Fibroblast of the aortic adventitia (primary cell): ENCODE results near the gene ATP6V0C. TPM values are rescaled to one million over a fixed set of nuclear protein-coding genes. Genes with fewer than 3 reads are reported as not detected.

Experiments used
- DNase-seq: peaks from one replicate; pipeline ENCODE4 v3.0.0-alpha.2; 2010; ENCODE audit warnings: low read depth
- H3K4me3 ChIP-seq: 2 replicates; pipeline ENCODE4 v1.5.1; 2011; ENCODE audit warnings: low read depth, mild to moderate bottlenecking, control low read depth, low read length, moderate library complexity
- total RNA-seq: library from RNA; depleted of rRNA; stranded (reverse); fragments of >200 nt; gene quantifications from 2 replicates; pipeline ENCODE4 v1.2.3, GENCODE V29; 2012; ENCODE audit warnings: low replicate concordance
- TF ChIP-seq, protein P1 (sequence below): IDR thresholded peaks from 2 replicates; pipeline ENCODE4 v1.5.1; 2011; ENCODE audit warnings: mild to moderate bottlenecking, low read length, control low read depth, inconsistent platforms; ENCODE audit not compliant: insufficient read depth

ATP6V0C gene
- total RNA-seq, 1 donor, result 48.9 TPM

DNA sequence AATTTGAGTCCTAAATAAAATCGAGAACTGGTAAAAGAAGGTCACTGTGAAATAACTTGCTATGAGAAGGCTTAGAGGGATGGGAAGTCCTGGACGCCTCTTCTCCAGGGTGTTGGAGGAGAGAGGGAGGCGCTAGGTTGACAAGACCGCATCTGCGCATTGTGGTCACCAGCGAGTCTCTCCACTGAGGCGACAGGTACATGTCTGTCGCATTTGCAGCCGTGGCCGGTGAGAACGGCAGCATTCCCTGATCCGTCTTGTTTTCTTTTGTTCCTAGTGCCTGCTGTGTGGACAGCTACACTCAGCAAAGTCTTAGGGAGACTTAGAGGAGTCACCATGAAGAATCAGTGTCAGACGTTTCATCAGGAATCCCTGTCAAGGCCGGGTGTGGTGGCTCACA lies 8.1 kb upstream of the ATP6V0C start:
- no peak overlapping the region for H3K4me3 ChIP-seq
- DNase-seq, result no peak
- TF ChIP-seq, protein P1, sequence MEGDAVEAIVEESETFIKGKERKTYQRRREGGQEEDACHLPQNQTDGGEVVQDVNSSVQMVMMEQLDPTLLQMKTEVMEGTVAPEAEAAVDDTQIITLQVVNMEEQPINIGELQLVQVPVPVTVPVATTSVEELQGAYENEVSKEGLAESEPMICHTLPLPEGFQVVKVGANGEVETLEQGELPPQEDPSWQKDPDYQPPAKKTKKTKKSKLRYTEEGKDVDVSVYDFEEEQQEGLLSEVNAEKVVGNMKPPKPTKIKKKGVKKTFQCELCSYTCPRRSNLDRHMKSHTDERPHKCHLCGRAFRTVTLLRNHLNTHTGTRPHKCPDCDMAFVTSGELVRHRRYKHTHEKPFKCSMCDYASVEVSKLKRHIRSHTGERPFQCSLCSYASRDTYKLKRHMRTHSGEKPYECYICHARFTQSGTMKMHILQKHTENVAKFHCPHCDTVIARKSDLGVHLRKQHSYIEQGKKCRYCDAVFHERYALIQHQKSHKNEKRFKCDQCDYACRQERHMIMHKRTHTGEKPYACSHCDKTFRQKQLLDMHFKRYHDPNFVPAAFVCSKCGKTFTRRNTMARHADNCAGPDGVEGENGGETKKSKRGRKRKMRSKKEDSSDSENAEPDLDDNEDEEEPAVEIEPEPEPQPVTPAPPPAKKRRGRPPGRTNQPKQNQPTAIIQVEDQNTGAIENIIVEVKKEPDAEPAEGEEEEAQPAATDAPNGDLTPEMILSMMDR, result no peak

DNA sequence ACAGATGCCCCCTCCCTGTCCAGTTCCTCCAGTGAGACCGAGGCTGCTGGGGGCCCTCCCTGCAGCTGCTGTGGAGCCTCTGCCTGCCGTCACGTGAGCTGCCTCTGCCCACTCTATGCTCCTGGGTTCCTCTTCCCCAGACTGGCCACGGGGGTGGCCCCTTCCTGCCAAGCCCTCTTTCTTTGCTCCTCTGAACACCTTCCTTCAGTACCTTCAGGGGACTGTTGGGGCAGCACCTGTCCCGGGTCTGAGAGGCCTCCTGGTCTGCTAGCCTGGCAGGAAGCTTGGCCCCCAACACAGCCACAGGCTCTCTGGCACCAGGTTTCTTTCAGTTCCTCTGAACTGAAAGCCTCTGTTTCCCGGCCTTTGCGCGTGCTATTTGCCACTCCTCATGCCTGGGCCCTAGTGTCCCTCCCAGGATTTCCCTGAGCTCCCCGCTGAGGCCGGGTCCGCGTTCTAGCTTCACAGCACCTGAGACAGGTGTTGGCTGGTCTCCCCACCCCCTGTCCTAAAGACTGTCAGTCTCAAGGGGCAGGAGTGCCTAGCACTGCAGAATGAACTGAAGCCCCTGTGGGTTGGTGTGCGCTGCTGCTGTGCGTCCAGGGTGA lies 6.6 kb upstream of the ATP6V0C start:
- no peak overlapping the region for H3K4me3 ChIP-seq
- no peak for DNase-seq
- TF ChIP-seq, protein P1, result no peak

DNA sequence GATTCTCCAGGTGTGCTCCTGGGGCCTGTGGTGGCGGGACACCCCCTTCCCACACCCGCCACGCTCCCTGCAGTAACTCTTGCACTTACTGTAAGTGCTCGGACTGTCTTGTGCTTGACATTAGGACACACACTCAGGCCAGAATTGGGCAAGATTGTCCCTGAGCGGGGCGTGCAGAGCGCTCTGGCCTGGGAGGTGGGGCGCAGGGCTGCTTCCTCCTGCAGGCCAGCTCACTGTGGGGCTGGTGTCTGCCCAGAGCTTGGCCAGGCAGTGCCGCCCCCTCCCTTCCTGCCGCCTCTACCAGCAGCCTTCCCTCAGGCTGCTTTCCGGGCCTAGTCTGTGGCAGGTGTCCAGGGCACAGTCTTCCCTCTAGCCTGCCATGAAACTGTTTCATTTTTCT lies 6.1 kb upstream of the ATP6V0C start:
- TF ChIP-seq, protein P1, result no peak
- no peak overlapping the region for H3K4me3 ChIP-seq
- DNase-seq, result no peak

DNA sequence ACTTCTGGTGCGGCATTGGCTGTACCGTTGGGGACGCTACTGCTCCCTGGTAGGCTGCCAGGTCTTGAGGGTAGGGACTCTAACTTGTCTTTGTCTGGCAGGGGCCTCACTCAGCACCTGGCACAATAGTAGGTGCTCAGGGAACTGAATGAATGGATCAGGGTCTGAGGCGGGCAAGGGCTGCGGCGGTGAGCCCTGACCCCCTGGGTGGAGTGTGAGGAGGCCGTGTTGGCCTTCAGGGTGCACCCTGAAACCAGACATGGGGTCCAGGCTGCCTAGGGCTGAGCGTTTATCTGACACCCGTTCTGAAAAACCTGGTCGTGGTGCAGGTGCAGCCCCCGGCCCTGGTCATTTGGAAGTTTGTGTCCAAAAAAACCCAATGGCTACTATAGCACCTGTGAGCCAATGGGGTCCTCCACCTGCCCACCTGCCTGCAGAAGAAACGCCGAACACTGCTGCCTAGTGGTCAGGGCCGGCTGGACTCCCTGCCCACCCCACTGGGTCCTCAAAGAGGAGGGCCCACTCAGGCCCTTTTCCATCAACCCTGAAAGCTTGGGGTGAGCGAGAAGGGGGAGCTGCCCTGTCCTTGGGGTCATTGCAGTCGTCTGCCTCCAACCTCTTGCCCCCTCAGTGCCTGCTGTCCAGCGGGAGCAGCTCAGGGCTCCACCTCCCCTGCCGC lies 4.9 kb upstream of the ATP6V0C start:
- no peak for DNase-seq
- TF ChIP-seq, protein P1, result no peak
- H3K4me3 ChIP-seq, result no peak overlapping the region

DNA sequence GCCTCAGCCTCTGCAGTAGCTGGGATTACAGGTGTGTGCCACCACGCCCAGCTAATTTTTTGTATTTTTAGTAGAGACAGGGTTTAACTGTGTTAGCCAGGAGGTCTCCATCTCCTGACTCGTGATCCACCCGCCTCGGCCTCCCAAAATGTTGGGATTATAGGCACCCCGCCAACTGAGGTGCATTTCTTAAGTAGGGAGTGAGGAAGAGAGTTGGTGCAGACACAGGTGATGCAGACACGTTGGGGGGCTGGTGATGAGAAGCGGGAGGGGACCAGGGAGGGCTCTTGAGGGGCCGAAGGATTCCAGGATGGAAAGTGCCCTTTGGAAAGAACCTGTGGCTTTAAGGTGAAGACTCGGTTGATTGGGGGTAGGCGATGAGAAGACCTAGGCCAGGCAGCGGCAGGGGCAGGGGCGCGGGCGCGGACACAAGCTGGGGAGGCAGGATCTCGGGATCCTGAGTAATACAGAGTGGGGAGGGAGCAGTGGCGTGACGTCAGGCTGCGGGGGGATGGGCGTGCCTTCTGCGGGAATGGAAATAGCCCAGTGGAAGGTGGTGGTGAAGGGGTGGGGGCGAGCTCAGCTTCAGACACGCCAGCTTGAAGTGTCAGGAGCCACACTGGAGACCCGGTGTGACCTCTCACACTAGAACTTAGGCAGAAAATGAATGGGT lies 2.5 kb upstream of the ATP6V0C start:
- TF ChIP-seq, protein P1, result no peak
- H3K4me3 ChIP-seq, result no peak overlapping the region
- DNase-seq, result peak; percentile 65

DNA sequence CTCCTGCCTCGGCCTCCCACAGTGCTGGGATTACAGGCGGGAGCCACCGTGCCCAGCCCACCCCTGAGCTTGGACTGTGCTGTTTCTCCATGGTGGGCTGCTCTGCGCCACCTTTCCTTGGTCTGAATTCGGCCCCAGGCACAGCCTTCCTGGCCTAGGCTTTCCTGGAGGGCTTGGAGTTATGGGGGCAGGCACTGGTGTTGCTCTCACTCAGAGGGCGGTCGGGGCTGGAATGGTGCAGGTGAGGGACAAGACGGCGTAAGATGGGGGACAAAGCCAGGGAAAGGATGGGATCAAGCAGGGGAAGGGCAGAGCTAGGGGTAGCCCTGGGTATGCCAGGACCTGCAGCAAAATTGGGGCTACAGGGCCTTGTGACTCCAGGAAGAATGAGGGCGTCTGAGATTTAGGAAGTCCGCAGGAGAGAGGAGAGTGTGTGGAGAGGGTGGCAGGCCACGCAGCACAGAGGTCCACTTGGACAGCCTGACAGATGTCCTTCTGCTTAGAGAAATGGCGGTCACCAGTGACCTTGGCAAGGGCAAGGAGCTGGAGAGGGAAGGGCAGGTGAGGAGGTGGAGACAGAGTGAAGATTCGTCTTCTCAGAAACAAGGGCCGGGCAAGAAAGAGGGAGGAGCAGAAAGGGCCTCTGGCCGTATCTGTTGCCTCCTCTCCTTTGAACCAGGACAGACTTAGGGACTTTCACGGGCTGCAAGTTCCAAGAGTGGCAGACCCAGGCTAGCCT lies 1.6 kb upstream of the ATP6V0C start:
- TF ChIP-seq, protein P1, result no peak
- DNase-seq, result no peak

More for the DNA sequence above, 1.6 kb upstream of the ATP6V0C start:
- no peak overlapping the region for H3K4me3 ChIP-seq
